Ammon's horn (tissue), 1 donor: ENCODE results near the gene CAPNS2.
A peak's percentile ranks its signal among the peaks of the same experiment; 100 is the strongest.

Experiments
- DNase-seq: peaks from one replicate; pipeline ENCODE4 v3.0.0-alpha.2; 2016; ENCODE audit warnings: low spot score

The CAPNS2 gene

GRCh38 chr16:55566432-55567175, at the start of gene CAPNS2:
Gene CAPNS2 (plus strand): TSS chr16:55566684. CDS start chr16:55566757, 73 bp downstream.
- no peak for DNase-seq

DNA sequence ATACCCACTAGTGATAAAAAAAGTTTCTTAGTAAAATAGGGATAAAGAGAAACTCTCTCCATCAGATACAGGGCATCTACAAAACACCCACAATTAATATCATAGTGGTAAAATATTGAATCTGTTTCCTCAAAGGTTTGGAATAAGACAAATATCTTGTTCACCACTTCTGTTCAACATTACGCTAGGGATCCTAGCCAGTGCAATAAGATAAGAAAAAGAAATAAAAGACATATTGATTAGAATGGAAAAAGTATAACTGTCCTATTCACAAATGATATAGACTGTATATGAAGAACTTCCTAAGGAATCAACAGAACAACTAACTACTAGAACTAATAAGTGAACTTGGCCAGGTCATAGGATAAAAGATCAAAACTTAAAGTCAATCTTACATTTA, 44.7 kb upstream of the CAPNS2 start:
- DNase-seq = no peak

DNA sequence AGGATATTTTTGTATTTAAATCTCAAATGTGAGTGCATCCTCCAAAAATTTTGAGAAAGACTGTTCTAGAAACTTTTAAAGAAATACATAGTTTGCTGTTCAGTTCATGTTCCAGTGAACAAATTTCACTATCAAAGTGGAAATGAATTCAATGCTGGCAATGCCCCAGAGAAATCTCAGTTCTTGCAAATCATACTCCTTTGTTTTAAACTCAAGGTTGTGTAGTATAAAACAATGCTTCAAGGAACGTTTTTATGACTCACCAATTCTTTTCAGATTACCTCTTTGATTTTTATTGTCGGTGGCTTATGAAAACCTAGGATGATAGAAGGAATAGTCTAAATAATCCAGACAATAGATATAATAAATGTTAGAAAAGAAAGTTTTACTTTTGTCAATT, 40.0 kb upstream of the CAPNS2 start:
- DNase-seq = no peak

DNA sequence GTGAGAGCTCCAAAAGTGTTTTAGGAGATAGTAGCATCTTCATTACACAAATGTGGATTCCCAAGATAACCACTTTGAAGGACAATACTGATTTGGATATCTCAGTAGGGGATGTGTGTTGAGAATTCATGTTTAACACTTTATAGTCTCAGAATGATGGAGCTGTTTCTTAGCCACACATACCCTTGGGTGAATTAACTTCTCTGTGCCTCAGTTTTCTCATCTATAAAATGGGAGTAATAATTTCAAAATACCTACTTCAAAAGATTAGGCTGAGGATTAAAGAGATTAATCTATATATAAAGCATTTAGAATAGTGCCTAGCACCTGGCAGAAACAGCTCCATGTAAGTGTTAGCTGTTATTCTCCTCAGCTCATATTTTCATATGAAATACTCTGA, 38.6 kb upstream of the CAPNS2 start:
- DNase-seq = no peak

GRCh38 chr16:55529018-55529417, 37.5 kb upstream of the CAPNS2 start:
- no peak for DNase-seq

- no peak for DNase-seq
These were observed 36.1 kb upstream of the CAPNS2 start for GRCh38 chr16:55530316-55530856.

DNA sequence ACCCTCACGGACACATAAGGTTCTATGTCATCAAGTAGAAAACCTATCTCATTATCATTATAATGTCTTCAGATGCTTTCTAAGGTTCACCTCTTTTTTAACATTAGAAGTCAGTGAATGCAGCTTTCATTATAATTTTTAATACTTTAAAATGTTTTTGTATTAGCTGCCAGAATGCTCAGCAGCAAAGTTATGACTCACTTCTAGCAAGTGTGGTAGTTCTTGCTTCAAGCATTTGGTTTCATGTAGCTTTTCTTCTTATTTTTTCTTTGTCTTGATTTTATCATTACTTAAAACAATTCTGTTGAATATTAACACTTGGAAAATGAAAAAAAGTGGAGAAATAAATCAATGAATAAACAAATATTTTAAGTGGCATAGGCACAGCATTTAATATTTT, 34.3 kb upstream of the CAPNS2 start:
- DNase-seq = no peak

- peak; percentile 13 for DNase-seq
These were observed 31.7 kb upstream of the CAPNS2 start for GRCh38 chr16:55534756-55535155.

GRCh38 chr16:55539049-55539448, 27.4 kb upstream of the CAPNS2 start:
- no peak for DNase-seq

- no peak for DNase-seq
These were observed 27.0 kb upstream of the CAPNS2 start for GRCh38 chr16:55539488-55539887.

GRCh38 chr16:55540221-55540620, 26.3 kb upstream of the CAPNS2 start:
- DNase-seq = no peak

- no peak for DNase-seq
These were observed 23.9 kb upstream of the CAPNS2 start for GRCh38 chr16:55542459-55543082.

- DNase-seq = peak; percentile 37
These were observed 23.0 kb upstream of the CAPNS2 start for GRCh38 chr16:55543472-55543871.

GRCh38 chr16:55552621-55553020, 13.9 kb upstream of the CAPNS2 start:
- DNase-seq = no peak

- DNase-seq = no peak
These were observed 11.0 kb upstream of the CAPNS2 start for GRCh38 chr16:55555436-55555835.

DNA sequence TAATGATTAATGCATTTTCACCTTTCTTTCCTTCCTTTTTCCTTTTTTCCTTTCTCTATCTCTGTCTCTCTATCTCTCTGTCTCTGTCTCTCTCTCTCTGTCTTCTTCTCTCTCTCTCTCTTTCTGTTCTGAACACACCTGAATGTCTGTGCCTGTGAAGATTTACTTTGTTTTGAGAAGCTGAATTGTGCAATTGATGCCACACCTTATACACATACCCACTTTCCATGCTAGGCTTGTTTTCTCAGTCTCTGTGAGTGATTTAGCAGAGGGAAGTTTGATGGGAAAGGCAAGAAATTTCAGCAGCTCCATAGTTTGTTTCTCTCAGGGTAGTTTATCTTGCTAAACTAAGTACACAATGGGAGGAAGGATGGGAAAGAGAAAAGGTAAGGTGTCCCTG, 9.3 kb upstream of the CAPNS2 start:
- no peak for DNase-seq

DNA sequence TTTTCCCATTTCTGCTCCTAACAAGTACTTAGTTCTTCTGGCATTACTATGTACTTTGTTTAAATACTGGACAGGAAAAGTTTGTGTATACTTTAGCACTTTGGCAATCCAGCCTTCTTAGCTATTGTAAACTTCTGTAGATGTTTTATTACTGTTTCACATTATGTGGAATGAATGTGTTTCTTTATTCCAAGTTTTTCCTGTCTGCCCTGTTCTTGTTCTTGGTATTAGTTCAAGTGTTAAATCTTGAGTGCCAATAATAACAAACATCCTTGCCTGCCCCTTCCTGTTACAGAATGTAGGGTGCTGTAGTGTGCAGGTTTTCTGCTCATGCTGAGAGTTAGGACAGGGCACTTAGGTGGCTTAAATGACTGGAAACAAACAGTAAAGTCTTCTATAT, 7.3 kb upstream of the CAPNS2 start:
- no peak for DNase-seq

DNA sequence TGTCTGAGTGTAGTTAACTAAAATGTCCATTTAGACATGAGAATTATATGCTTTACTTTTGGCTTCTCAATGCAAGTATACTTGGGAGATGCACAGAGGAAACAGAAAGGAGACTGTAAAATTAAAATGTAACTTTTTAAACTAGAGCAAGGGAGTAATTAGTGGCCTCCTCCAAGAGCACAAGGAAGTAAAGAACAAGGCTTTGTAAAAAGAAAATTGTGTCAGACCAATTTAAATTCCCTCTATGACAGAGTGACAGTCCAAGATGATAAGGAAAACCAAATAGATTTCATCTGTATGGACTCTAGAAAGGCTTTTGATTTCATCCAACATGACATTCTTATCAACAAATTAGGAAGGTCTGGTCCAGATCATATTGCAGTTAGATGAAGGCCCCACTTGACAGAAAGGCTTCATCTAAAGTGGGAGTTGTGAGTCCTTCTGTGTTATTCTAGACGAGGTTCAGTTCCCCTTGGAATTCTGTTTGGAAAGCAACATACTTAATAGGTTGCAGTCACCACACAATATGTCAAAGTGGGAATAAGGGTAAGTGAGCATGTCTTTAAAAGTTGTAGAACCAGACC, 6.5 kb upstream of the CAPNS2 start:
- no peak for DNase-seq

- DNase-seq = no peak
These were observed 5.1 kb upstream of the CAPNS2 start for GRCh38 chr16:55561319-55561848.

DNA sequence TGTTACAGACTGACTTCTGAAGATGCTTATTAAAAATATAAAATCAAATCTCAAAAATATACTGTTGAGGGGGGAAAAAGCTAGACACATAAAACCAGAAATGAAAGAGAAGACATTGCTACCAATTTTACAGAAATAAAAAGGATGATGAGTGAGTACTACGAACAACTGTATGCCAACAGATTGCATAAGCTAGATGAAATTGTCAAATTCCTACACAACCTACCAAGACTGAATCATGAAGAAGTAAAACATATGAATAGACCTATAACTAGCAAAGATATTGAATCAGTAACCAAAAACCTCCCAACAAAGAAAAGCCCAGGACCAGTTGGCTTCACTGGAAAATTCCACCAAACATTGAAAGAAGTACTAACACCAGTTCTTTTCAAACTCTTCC, 3.5 kb upstream of the CAPNS2 start:
- no peak for DNase-seq

DNA sequence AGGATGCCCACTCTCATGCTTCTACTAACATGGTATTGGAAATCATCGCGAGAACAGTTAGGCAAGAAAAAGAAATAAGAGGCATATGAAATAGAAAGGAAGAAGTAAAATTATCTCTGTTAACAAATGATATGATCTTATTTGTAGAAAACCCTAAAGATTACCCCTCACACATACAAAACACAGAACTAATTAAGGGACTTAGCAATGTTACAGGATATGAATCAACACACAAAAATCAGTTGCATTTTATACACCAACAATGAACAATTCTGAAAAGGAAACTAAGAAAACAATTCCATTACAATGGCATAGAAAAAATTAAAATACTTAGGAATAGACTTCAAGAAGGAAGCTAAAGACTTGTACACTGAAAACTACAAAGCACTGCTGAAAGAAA, 2.7 kb upstream of the CAPNS2 start:
- DNase-seq = no peak

DNA sequence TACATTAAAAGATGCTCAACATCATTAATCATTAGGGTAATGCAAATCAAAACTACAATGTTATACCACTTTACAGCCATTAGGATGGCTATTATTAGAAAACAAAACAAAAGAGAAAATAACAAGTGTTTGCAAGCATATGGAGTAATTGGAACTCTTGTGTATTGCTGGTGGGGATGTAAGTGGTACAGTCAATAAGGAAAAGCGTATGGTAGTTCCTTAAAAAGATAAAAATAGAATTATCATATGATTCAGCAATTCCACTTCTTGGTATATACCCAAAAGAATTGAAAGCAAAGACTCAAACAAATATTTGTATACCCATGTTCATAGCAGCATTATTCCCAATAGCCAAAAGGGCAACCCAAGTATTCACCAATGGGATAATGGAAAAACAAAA, 1.4 kb upstream of the CAPNS2 start:
- DNase-seq = no peak

GRCh38 chr16:55567382-55567781, 898 bp downstream of the CAPNS2 start:
- DNase-seq = no peak
